SU-DHL-6 (cell line): ENCODE measurements around the gene VEGFB.

Experiments
- CTCF ChIP-seq: fragments of 200-600 bp; sonication (generic); IDR thresholded peaks from one replicate; pipeline ENCODE4 v1.5.1; 2017; ENCODE audit warnings: antibody characterized with exemption, mild to moderate bottlenecking, low read length, moderate library complexity; ENCODE audit not compliant: insufficient read depth, poor library complexity, severe bottlenecking
- EZH2phosphoT487 ChIP-seq: fragments of 200-600 bp; sonication (generic), shearing (Covaris generic); conservative IDR thresholded peaks from 2 replicates; pipeline ENCODE4 v1.6.1; 2018; ENCODE audit warnings: mild to moderate bottlenecking, antibody characterized with exemption, low read length, moderate library complexity, mixed read lengths

GRCh38 chr11:64198511-64198910 lies 35.9 kb upstream of the VEGFB start:
- TF ChIP-seq CTCF (no peak), EZH2phosphoT487 (no peak)
